Common myeloid progenitor, CD34-positive (primary cell): ENCODE measurements around the gene TMEM235.
A peak's percentile ranks its signal among the peaks of the same experiment; 100 is the strongest.

ENCODE experiments used
- CTCF ChIA-PET: fragments of 350-600 bp; sonication (Branson Sonifier 250); formaldehyde crosslinking; loops from one replicate; lab custom pipeline; 2021; ENCODE audit warnings: antibody characterized with exemption; lab: Charles Lee
- POLR2A ChIA-PET: fragments of 350-600 bp; sonication (Branson Sonifier 250); formaldehyde crosslinking; loops from one replicate; lab custom pipeline; 2021; ENCODE audit warnings: antibody characterized with exemption; lab: Charles Lee
- DNase-seq, 3 donors: peaks; one replicate each; pipeline versions ENCODE4 v3.0.0 to v3.0.0-alpha.2; 2013
- H3K27ac ChIP-seq, 2 experiments: 1 replicate in 1 of 2; 2 replicates in 1 of 2; pipeline ENCODE4 v1.7.0; 2013; ENCODE audit warnings: inconsistent platforms in 2 of 2, low read length in 2 of 2, mild to moderate bottlenecking in 2 of 2, low read depth in 1 of 2, moderate library complexity in 1 of 2; ENCODE audit not compliant: severe bottlenecking in 2 of 2, insufficient read depth in 1 of 2, poor library complexity in 1 of 2
- H3K27me3 ChIP-seq, 5 experiments: replicated peaks in 2 of 5; 1 replicate in 3 of 5; 2 replicates in 2 of 5; pipeline versions ENCODE4 v1.6.1 to v1.7.0; 2013; ENCODE audit warnings: low read length in 4 of 5, mild to moderate bottlenecking in 2 of 5, moderate library complexity in 2 of 5, inconsistent platforms in 1 of 5; ENCODE audit not compliant: insufficient read depth in 5 of 5, control insufficient read depth in 4 of 5
- H3K36me3 ChIP-seq, 4 experiments: 1 replicate in 2 of 4; 2 replicates in 2 of 4; pipeline versions ENCODE4 v1.6.1 to v1.7.0; 2013; ENCODE audit warnings: low read length in 3 of 4, control low read depth in 1 of 4, mild to moderate bottlenecking in 1 of 4; ENCODE audit not compliant: control insufficient read depth in 4 of 4, insufficient read depth in 4 of 4
- H3K4me1 ChIP-seq, 4 experiments: 1 replicate in 3 of 4; 2 replicates in 1 of 4; pipeline versions ENCODE4 v1.6.1 to v1.7.1; 2013; ENCODE audit warnings: low read length in 3 of 4, mild to moderate bottlenecking in 3 of 4, control low read depth in 1 of 4, inconsistent platforms in 1 of 4, moderate library complexity in 1 of 4; ENCODE audit not compliant: control insufficient read depth in 4 of 4, insufficient read depth in 4 of 4; ENCODE audit errors: control extremely low read depth in 1 of 4
- H3K4me3 ChIP-seq, 7 experiments: 1 replicate in 4 of 7; 2 replicates in 3 of 7; pipeline versions ENCODE4 v1.5.1 to v1.7.0; 2013; ENCODE audit warnings: mild to moderate bottlenecking in 7 of 7, low read length in 6 of 7, moderate library complexity in 6 of 7, inconsistent platforms in 2 of 7, low read depth in 2 of 7, control low read depth in 1 of 7; ENCODE audit not compliant: insufficient read depth in 4 of 7, control insufficient read depth in 1 of 7; ENCODE audit errors: extremely low read depth in 1 of 7
- H3K9me3 ChIP-seq, 5 experiments: 1 replicate in 4 of 5; 2 replicates in 1 of 5; pipeline versions ENCODE4 v1.6.1 to v1.7.1; 2013; ENCODE audit warnings: low read length in 4 of 5, mild to moderate bottlenecking in 2 of 5, inconsistent platforms in 1 of 5, low read depth in 1 of 5, moderate library complexity in 1 of 5; ENCODE audit not compliant: control insufficient read depth in 4 of 5, insufficient read depth in 2 of 5; ENCODE audit errors: control extremely low read depth in 1 of 5
- WGBS: methylation state at CpG from one replicate; pipeline ENCODE4 v1.1.5; 2013; ENCODE audit not compliant: insufficient coverage; 5-methylcytosine and 5-hydroxymethylcytosine counted together

TMEM235 gene

DNA sequence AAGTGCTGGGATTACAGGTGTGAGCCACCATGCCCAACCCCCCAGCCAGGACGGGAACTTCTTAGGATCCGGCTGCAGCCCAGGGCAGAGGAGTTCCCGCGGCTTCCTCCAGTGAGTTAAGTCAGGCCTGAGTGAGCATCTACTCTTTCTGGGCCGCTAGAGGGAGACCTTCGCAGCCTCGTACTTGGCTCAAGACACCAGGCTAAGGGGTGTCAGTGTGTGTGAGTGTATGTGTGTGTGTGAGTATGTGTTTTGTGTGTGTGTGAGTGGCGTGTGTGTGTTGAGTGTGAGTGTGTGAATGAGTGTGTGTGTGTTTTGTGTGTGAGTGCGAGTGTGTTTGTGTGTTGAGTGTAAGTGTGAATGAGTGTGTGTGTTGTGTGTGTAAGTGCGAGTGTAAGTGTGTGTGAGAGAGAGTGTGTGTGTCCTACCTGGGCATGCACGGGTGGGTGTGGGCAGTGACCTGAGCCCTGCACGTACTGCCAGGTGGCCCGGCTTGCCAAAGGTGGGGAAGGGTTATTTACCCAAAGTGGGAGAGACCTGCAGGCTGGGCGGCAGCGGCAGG, 58.5 kb downstream of the TMEM235 start:
- Histone ChIP-seq H3K4me1 (peaks cover 0 to 38% (median 28%) of the 10 kb centered on the region in 4 experiments), H3K4me3 (no peak overlapping the region), H3K27ac (no peak overlapping the region), H3K27me3 (no peaks in the 10 kb centered on the region), H3K36me3 (no peaks in the 10 kb centered on the region), H3K9me3 (no peaks in the 10 kb centered on the region)
- CTCF ChIA-PET = interaction anchor here (1.2 to 7.9 kb wide), 13 partner anchors 8 to 132 kb away, joined by 3 to 47 read pairs (median 4); partner anchors contain the start of gene PGS1
- POLR2A ChIA-PET = interaction anchor here (0.6 kb wide), 1 partner anchor 35 kb away, joined by 3 read pairs; no protein-coding TSS in a partner anchor
- DNase-seq = peak; percentile 89 to 94 (median 94)
- 31% methylated on average over 13 of the region's 15 CpGs for WGBS
